SU-DHL-6 (cell line): Measurements from ENCODE around the gene FOXO4.

ENCODE experiments used
- EZH2phosphoT487 ChIP-seq: fragments of 200-600 bp; sonication (generic), shearing (Covaris generic); conservative IDR thresholded peaks from 2 replicates; pipeline ENCODE4 v1.6.1; 2018; ENCODE audit warnings: mild to moderate bottlenecking, antibody characterized with exemption, low read length, moderate library complexity, mixed read lengths
- TF ChIP-seq, protein P1 (sequence below): fragments of 200-600 bp; sonication (generic); IDR thresholded peaks from one replicate; pipeline ENCODE4 v1.5.1; 2017; ENCODE audit warnings: antibody characterized with exemption, mild to moderate bottlenecking, low read length, moderate library complexity; ENCODE audit not compliant: insufficient read depth, poor library complexity, severe bottlenecking

DNA sequence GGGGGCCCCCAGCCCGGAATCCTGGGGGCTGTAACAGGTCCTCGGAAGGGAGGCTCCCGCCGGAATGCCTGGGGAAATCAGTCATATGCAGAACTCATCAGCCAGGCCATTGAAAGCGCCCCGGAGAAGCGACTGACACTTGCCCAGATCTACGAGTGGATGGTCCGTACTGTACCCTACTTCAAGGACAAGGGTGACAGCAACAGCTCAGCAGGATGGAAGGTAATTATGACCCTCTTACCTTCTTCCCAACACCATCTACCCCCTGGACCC is 1.0 kb downstream of the FOXO4 start:
- TF ChIP-seq EZH2phosphoT487: no peak
- TF ChIP-seq, protein P1, sequence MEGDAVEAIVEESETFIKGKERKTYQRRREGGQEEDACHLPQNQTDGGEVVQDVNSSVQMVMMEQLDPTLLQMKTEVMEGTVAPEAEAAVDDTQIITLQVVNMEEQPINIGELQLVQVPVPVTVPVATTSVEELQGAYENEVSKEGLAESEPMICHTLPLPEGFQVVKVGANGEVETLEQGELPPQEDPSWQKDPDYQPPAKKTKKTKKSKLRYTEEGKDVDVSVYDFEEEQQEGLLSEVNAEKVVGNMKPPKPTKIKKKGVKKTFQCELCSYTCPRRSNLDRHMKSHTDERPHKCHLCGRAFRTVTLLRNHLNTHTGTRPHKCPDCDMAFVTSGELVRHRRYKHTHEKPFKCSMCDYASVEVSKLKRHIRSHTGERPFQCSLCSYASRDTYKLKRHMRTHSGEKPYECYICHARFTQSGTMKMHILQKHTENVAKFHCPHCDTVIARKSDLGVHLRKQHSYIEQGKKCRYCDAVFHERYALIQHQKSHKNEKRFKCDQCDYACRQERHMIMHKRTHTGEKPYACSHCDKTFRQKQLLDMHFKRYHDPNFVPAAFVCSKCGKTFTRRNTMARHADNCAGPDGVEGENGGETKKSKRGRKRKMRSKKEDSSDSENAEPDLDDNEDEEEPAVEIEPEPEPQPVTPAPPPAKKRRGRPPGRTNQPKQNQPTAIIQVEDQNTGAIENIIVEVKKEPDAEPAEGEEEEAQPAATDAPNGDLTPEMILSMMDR: no peak
